Measurements from ENCODE around the gene PALMD.

The PALMD gene

DNA sequence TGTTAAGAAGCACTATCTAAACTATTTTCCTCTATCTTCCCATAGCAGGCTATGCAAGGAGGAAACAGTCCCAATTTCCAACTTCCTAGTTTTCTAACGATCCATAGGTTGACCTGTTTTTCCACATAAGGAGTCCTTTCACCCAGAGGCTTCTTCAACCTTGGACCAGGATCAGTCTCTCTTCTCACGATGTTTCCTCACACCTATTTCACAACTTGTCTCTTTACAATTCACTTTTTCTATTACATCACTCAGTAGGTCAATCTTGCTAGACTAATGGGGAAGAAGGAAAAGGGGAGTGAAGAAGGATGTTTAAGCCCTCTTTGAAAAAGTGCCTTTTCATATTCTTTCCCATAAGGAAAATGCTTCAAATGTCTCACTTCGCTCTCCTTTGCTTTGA lies 15.9 kb downstream of the PALMD start:
- DNase-seq = no peak

DNA sequence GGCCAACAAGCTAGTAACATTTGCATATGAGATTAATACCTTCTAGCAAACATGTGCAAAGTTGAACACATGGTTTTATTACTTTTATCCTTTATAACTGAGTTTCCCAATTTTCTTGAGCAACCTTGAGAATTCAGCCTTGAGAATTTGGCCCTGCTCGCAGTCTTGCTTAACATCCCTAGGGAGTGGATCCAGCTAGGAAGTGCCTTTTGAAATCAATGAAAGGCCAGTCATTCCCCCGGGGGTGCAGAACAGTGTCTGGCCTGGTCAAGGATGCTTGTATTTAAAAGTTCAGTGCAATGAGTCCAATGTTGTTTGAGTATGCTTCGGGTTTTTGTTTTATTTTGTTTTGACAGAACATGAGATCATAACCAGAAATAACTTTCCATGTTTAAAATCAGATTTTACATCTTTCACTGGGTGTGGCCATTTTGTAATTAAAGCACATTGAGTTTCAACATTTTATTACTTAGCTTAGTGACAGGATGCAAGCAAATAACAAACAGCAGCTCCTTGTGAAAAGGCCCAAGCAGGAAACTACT lies 16.7 kb downstream of the PALMD start:
- no peak for DNase-seq

DNA sequence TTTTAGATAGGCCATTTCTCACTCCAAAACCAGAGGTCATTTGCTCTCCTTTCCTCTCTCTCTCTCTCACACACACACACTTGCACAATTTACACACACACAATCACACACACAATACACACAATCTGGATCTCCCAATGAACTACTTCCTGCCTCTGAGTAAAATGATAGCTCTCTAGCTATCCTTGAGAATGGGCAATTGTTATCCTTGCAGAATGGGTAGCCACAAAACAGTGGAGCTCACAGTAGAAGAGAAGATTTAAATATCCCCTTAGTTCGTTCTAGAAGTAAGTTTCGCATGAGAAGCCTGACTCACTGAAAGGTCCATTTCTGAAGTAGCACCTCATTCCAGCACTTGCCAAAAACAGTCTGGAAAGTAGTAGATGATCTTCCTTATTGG lies 17.6 kb downstream of the PALMD start:
- no peak for DNase-seq

DNA sequence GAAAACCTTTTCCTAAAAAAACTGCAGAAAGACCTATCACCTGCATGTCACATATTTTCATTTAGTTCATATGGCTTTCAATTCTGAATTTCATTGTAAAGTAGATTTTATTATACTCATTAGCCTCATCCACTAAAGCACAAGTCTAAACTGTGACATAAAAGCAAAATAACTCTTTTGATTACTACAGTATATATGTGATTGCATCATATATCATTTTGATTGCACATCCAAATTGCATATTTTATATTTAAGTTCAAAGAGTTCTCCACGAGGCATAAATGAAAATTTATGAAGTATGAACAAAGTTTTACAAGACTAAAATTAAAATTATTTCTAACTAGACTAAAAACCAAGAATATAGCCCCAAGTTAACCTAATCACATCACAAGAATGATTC lies 19.3 kb downstream of the PALMD start:
- no peak for DNase-seq

DNA sequence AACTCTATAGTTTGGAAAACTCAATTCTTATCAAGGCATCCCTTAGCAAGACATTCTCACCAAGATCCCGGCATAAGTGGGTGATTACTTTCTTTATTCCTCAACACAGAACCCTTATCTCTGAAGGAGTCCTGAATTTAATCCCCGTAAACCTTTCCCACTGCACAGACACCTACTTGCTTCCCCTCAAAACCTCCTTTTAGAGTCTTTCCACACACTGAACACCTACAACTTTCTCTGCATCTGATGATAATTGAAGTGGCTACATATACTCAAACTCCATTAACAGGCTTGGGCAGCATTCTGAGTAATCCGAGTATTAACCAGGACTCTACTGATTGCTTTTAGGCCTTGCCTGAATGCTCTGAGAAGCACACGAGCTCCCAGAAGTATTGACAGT lies 23.5 kb downstream of the PALMD start:
- DNase-seq = no peak

DNA sequence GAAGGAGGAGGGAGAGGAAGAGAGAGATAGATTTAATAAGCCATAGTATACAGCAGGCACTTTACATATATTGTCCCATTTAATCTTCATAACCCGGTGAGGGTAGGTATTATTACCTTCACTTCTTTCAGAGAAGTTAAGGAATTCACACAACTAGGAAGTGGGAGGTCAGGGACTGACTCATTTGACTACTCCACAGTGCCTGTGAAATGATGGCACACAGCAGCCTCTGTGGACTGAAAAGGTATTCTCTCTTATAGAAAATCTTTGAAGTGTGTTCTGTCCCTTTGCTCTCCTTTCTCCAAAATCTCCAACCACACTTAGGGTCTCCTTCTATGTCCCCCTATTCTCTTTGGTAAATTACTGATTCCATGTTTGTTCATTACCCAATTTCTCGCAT lies 23.9 kb downstream of the PALMD start:
- no peak for DNase-seq

DNA sequence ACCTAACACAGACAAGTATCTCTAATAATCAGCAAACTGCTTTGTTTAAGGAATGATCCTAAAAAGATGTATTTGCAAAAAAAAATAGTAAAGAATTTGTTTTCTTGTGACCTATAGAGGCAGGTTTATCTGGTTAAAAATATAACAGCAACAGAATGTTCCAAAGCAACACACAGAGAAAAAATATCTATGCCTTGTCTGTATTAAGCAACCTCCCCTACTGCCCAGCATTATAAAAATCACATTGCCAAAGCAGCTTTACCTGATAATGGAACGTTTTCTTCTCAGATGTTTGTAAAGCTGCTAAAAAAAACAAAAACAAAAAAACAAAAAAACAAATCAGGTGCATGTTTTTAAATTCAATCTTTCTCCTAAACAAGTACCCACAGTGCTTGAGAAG lies 24.7 kb downstream of the PALMD start:
- no peak for DNase-seq

DNA sequence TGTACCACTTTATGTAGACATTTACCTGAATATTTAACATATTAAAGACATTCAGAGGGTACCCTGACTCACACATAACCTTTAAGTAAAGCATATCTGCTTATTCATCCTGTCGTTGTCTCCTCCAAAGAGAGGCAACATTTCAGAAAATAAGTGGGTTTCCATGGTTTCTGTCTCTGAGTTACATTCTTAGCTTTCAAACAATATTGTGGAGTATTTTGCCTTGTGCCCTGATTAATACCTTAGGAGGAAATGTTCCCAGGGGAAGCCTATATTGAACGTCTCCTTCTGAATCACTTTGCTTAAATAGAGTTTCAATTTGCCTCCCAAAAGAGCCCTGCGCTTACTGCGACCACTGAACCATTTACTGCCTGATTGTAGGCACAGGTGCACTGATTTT lies 26.1 kb downstream of the PALMD start:
- DNase-seq = no peak

DNA sequence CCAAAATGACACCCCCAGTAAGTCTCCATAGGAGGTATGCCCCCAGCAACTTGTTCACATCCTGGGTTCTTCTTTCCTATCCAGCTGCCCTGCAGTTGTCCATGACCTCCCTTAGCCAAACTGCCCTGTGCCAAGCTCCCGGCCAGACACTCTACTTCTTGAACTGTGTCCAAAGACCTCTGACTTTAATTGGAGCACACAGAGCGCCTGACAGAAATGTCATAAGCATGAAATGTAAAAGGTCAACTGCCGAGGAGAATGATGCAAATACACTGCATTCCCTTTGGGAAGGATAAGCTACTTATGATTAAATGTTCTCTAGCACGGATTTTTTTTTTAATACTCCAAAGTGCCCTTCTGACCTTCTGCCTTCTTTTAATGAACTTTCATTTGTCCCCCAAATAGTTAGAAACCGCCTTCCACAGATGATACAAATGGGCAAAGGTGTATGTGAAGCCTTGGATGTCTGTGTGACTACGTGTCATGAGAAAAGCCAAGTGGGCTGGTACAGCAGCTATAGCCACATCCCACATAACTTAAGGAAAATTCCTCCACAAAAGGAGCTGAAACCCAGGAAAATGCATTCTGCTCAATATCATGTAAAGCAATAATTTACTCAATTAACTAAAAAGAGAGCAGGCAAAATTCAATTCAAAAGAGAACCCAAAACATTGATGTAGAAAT lies 26.8 kb downstream of the PALMD start:
- no peak for DNase-seq

DNA sequence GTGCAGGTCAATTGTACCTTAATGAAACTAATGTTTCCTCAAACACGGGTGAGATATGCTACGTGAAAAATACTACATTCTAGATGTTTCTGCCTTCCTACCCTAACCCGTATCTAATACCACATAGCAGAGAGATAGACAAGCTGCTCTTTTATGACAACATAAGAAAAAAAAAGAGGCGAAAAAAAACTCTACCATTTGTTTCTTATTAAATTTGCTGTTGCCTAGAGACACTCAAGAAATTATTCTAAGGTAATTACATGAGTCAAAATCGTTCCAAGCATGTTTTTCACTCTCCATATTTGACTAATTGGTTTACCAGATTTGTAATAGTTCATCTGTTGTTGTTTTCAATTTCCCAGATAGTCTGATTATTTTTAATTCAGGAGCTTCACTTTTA lies 27.4 kb downstream of the PALMD start:
- DNase-seq = no peak

DNA sequence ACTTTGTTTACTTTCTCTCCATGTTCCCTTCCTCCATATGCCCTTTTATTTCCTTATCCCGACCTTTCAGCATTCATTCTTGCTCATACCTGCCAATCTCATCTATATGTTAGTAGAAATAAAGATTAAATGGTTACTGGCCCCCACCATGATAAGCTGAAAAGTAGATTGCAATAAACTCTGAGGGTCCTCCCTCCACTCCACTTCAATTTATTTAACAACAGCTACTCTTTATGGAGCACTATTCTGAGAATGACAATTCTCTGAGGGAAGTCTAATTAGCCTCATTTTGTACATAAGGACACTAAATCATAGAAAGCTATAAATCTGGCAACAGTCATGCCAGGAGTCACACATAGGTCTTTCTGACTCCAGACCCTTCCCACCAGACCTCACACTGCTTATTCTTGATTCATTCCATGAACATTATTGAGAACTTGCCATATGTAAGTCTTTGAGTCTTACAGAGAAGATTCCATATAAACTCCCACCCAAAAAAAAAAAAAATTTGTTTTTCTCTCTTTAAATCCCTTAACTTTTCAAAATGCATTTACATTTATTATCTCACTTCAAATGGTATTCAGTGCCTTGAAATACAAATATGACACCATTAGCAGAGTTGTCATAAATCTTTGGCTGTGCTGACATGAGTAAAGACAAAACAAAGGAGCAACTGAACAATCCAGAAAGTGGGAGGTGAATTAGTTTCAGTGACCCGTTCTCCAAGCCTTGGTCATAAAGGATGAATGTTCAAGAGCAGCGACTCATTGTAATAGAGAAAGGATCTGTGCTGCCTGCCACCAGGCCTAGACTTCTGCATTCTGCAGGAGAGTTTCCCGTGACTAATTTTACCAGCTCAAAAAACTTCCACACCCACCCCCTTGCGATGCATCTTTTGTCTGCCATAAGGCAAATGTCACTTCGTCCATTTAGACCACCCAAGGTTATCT lies 28.5 kb downstream of the PALMD start:
- no peak for DNase-seq

DNA sequence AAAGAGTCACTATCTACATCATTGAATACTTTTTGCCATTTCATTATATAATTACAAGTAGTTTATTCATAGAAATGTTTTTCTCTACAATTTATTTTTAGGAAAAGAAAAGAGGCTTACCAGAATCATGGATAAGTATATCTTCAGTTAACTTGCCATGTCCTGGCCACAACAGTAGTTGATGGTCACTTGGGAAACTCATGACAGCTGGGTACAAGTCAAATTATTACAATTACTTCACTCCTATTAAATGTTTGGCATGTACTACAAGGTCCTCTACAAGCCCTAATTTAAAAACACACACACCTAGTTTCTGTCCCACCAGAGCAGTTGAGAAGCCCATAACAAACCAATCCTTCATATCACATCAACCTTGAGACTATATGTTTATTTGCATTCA lies 29.4 kb downstream of the PALMD start:
- no peak for DNase-seq

DNA sequence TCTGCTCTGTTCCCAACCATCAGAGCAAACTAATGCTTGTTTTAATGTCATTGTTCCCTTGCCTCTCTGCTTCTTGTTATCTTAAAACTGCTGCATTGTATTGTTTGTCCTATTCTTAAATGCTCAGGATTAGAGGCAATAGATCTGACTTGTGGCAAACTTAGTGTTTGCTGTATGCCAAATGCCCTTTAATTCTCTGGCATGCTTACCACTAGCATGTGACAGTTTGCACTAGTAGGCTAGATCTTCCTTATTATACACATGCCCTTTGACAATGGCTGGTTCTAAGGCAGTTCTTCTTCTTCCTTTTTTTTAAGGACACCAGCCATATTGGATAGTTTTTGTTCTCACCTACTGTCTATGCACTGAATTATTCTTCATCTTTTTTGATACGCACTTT lies 30.1 kb downstream of the PALMD start:
- no peak for DNase-seq

DNA sequence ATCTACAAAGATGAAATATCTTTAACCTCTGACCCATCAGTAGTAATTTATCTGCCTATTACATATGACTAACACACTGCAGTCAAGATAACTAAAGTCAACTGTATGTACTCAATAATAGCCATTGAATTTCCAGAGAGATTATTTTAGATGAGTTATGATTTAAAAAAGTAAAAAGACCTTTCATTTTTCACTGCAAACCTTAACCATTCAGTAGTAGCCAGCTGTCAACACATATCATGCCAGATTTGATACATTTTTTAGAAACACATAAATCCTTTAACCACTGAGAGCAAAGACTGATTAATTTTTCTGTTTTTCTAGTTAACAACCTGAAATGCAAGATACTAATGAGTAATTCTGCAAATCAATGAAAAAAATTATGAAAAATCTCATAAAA lies 31.0 kb downstream of the PALMD start:
- DNase-seq = no peak

DNA sequence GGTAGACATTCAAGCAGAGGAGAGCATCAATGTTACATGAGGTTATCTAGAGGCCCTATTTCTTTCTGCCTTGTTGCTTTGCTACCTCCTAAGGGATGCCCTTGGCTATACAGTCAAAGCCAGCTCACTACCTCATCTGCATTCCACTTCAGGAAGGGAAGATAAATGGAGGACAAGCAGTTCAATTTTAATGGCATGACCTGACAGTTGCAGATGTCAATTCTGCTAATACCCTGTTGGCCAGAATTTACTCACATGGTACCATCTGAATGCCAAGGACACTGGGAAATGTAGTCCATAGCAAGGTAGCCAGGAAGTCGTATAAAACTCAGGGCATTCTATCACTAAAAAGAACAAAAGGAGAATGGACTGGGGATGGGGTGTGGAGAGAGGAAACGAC lies 31.5 kb downstream of the PALMD start:
- no peak for DNase-seq

DNA sequence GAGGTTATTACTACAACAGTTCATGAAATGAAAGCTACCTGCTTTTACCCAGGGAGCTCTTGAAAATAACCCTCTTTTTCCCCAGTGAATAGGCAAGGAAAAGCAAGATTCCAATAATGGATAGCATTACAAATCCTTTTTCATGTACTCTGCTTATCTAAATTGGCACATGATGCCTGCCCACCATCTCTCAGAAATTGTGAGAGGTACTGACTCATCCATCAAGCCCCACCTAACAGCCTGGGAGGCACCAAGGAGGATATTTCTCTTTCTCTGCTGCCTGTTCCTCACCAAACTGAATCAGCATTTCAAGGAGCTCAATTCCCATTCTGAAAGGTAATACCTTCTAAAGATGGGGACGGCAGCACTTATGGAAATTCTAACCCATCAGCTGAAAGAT lies 34.4 kb downstream of the PALMD start:
- DNase-seq = no peak

DNA sequence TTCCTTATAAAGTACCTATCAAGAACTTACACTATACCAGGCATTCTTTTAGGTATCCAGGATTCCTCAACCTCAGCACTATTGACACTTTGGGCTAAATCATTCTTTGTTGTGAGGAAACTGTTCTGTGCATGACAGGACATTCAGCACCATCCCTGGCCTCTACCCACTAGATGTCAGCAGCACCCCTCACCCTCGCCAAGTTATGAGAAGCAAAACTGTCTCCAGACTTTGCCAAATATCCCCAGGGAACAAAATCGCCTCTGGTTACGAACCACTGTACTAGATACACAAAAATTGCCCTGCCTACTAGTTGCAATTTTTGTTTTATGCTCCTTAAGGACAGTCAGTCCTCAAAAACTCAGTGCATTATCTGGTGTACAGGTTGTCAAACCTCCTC lies 35.7 kb downstream of the PALMD start:
- DNase-seq = no peak

DNA sequence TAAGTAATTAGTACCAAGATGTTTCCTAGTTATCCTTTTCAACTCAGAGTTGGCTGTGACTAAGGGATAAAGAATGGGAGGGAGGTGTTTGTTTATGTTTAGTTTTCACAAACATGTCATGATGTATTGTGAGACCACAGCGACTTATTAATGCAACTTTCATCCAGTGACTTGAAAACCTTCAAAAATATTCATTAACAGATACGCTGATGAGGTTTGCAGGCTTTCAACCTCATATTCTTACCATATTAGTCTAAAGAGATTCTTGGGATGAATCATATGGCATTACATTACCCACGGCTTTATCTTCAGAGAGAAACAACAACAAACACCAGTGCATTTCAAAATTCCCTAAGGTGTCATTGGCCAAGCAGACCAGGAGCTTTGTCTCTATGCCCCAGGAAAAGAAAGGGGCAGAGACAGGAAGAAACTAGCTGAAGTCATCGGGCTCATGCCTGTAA lies 36.4 kb downstream of the PALMD start:
- no peak for DNase-seq

DNA sequence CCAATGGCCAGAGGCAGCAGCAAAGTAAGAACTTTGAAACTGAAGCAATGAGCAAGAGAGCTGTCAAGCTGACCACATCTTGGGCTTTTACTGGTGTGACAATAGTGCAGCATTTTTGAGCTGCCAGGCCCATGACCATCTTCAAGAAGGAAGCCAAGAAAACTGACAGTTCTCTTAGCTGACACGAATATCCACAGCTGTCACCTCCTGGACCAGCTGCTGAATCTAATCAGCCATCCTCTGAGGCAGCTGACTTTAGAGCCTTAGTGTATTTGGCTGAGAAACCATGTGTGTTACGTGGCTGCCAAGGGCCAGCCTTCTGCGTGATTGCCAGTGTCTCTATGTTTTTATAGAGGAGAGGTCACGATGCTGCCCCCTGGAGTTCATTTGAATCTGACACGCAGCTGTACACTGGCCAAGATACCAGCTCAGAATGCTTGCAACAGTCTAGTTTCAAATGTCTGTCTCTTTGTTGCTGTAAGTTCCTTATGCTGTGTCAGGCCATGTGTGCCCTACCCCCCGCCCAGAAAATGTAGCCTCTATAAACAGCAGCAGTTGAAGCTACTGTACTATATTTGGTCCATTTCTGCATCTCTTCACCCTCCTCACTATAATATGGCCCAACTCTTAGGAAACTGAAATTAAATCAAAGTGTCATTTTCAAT lies 39.7 kb downstream of the PALMD start:
- peak; percentile 12 to 36 for DNase-seq

DNA sequence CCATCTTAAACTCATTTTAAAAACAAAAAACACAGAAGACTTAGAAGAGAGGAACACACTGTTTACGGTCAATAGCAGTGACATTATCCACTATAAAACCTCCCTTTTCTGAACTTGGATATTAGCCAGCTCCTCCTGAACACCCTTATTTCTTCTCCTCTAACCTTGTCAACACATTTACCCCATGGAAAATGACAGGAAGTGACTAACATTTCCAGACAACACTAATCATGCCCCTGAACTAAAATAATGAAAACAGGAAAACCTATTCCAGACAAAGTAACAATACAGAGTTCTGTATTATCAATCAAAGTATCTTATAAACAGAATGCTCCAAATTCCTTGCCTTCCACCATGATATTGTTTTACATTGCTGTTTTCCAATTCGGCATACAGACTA lies 45.3 kb downstream of the PALMD start:
- no peak for DNase-seq

DNA sequence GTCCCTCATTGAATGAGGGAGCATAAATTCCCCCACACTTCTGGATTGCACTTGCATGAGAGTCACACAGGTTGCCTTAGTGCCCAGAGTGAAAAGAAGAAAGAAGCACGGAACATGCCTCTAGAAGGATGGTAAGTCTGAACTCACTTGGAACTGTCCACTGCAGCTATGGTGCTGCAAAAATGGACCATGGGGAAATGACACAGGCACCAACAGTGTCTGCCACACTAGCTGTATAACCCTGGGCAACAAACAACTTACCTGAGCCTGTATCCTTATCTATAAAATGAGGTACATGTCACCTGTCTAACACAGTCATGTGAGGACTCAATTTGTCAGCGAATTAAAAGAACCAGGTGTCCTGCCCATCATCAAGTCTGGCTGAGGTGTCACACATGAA lies 50.7 kb downstream of the PALMD start:
- no peak for DNase-seq

DNA sequence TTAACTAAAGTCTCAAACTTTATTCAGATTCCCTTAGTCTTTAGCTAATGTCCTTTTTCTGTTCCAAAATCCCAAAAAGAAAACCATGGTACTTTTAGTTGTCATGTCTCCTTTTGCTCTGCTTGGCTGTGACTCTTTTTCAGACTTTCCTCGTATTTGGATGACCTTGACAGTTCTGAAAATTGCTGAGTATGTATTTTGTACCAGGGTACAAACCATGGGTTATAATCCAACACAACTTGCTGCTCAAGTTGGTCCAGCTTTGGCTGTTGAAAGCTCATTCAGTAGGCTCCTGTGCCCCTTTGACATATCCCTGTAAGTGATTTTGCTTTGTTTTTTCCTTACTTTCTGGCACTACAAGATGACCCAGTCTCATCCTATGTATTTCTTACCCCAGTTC lies 51.7 kb downstream of the PALMD start:
- DNase-seq = no peak

DNA sequence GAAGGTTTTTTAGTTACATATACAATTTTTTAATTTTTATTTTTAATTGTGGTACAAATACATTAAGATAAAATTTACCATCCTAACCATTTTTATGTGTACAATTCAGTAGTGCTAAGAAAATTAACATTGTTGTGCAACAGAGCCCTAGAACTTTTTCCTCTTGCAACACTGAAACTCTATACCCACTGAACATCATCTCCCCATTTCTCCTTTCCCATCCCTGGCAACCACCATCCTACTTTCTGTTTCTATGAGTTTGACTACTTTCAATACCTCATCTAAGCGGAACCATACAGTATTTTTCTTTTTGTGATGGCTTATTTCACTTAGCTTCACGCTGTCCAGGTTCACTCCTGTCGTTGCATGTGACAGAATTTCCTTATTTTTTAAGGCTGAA lies 54.1 kb downstream of the PALMD start:
- DNase-seq = no peak

DNA sequence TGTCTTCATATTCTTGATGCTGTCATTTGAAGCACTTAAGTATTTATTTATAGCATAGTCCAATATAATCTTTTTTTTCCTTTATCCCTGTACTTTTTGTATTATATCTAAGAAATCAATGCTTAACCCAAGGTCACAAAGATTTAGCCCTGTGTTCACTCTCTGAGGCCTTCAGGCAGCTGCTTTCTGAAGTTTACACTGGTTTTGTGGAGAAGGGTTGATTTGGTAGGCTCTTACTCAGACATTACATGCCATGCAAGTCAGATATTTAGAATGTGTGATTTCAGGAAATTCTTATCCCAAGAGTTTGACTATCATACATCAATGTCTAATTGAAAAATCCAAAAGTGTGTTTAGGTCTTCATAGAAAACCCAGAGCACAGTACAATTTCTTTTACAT lies 56.3 kb downstream of the PALMD start:
- no peak for DNase-seq

All from CD4-positive, alpha-beta T cell treated with Interferon alpha-2 for 1 hour (primary cell).